HG03469 (cell line): ENCODE measurements around the gene RNF182.
"Not testable (repeated sequence)": the region's sequence is repeated elsewhere in the genome, so short reads cannot be mapped to it uniquely, and the experiment has no call there.

Source experiments
- ATAC-seq: cut with Tn5 transposase; IDR thresholded peaks from one replicate; pipeline ENCODE4 v1.9.1; 2021; ENCODE audit warnings: mild to moderate bottlenecking, moderate library complexity, moderate number of reproducible peaks; ENCODE audit not compliant: unreplicated experiment

RNF182 gene

GRCh38 chr6:13993416-13993815, 68.7 kb downstream of the RNF182 start:
- no peak for ATAC-seq

- ATAC-seq, result no peak
Measured at GRCh38 chr6:13998356-13998755, 73.6 kb downstream of the RNF182 start.

DNA sequence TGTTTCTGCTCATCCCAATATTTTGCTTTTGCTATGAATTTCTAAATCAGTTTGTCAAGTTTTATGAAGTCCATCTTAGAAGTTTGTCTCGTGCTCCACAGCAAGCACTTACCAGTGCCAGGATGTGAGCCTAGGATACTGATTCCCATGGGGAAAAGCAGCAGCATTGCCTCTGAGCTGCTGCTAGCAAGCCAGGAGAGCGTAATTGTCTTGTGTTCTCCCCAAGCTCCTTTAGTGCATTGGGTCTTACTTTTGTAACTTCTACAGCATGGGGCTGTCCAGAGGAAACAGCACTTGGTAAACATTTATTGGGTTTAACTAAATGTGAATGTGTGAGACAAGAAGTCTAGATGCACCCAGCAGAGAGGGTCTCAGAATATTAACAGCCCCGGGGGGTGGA, 76.1 kb downstream of the RNF182 start:
- no peak for ATAC-seq

DNA sequence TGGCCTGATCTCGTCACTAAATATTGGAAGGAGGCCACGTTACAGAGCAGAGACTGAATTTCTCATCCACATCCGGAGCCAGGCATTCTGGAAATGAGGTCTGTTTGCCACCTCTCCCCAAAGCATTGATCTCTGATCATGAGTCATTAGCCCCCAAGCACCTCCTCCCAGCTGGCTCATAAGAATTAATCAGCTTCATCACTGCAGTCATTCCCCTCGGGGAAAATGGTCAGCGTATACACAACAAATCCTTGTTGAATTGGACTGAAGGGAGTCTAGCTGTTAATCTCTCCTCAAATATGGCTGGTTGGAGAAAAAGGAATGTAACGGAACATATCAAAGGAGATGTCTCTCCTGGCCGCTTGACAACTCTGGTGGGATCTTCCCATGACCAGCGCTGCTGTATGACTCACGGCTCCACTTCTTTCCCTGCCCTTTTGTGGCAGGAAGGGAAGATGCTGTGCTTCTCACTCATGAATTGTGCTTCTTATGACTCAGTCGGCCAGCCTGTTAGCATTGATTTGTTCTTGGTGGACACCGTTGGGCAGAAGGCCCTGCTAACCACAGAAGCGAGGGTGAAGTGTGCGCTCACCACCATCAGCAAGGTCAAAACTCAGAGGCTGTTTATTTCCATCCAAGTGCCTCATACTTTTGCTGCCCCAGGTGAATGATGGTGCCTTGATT, 76.7 kb downstream of the RNF182 start:
- ATAC-seq, result no peak

- no peak for ATAC-seq
Measured at GRCh38 chr6:14002176-14002947, 77.6 kb downstream of the RNF182 start.

DNA sequence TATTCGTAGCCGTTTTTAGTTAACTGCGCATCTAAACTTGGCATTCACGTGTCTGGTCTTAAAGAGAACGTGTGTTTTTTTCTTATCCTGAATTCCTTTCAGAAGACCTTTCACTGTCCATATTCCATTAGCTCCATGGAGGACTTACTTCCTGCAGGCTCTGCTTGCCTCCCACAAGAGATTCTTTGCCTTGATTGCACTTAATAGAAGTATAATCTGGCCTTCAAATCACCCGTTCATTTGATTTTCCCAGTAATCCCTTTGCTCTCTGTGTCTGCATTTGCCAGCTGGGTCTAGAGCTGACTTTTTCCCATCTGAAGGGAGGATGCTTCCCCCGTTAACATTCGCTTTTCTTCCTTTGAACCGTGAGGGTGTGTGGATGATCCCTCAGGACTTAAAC, 79.5 kb downstream of the RNF182 start:
- no peak for ATAC-seq

- ATAC-seq, result no peak
Measured at GRCh38 chr6:14008809-14009208, 84.1 kb downstream of the RNF182 start.

DNA sequence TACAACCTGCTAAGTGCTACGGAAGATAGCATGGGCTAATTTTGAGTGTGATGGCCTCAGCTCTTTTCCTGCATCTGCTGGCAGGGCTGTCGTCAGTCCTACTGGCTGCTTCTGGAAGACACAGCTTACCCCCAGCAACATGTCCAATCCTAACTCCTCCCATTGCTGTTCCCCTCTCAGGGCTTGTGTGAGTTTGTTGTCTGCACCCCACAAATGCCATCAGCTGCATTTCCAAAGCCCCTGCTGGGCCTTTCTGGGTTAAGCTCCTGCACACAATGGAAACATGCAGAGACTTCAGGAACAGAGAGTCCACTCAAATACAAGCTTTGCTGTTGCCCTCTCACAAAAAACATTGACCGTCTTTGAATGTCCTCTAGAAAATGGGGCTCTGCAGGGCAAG, 84.7 kb downstream of the RNF182 start:
- no peak for ATAC-seq

GRCh38 chr6:14010275-14010674, 85.5 kb downstream of the RNF182 start:
- ATAC-seq, result no peak

GRCh38 chr6:14012313-14013030, 87.7 kb downstream of the RNF182 start:
- no peak for ATAC-seq

DNA sequence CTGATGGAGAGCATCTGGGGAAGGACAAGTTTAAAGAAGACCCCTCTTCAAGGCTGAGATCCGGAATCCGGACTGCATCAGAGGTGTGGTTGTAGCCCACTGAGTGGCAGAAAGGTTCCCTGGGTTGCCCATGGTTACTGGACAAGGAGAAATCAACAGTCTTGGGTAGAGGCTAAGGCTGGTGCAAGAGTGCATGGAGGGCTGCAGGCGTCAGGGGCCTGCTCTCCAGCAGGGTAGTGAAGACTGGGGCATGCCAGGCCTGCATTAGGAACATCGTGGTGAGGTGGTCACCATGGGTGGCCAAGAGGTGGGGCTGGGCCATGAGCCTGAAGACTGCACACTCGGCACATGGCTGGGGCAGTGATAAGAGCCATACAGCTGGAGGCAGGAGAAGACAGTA, 91.2 kb downstream of the RNF182 start:
- no peak for ATAC-seq

DNA sequence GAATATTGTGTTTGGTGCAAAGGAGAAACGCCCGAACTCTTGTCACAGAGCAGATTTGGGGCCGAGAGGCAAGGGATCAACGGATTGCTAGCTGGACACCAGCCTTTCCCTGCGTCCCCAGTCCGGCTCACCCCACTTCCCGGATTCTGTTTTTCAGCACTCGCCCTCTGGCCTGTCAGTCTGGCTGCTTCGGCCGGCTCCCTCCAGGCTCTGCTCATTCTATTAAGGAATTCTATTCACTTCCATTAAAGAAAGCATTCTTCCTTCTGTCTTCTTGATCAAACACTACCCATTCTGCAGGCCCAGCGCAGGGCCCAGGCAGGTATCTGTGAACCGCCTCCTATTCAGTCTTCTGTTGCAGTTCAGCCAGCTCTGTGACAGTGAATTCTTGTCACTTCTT, 91.7 kb downstream of the RNF182 start:
- no peak for ATAC-seq

DNA sequence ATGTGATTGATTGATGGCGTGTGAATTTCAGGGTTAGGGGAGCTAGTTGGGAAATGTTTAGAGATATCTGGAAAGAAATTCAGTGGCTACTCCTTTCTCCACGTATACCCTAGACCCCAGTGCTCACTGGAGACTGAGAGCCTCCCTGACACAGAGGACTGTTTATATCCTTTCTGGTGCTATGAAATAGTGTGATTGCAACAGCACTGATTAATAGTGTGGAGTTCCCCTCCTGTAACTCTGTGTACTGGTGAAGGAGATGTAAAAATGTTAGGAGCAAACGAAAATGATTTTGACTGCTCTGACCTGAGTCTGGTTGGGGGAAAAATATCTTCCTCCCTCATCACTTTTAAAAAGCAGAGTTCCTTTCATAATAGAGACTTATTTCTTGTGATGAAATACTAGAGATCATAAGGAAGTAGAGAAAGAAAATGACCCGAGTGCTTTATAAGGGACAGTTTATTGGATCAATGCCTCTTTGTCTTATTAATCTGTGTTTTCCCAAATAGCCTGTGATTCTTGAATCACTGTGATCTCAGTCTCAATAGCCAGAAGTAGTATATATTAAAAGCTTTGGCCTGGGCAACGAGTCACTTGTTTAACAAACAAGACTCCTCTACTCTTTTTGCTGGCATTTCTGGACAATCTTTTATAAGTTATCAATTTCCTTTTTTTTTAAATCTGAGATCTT, 92.3 kb downstream of the RNF182 start:
- ATAC-seq, result no peak

DNA sequence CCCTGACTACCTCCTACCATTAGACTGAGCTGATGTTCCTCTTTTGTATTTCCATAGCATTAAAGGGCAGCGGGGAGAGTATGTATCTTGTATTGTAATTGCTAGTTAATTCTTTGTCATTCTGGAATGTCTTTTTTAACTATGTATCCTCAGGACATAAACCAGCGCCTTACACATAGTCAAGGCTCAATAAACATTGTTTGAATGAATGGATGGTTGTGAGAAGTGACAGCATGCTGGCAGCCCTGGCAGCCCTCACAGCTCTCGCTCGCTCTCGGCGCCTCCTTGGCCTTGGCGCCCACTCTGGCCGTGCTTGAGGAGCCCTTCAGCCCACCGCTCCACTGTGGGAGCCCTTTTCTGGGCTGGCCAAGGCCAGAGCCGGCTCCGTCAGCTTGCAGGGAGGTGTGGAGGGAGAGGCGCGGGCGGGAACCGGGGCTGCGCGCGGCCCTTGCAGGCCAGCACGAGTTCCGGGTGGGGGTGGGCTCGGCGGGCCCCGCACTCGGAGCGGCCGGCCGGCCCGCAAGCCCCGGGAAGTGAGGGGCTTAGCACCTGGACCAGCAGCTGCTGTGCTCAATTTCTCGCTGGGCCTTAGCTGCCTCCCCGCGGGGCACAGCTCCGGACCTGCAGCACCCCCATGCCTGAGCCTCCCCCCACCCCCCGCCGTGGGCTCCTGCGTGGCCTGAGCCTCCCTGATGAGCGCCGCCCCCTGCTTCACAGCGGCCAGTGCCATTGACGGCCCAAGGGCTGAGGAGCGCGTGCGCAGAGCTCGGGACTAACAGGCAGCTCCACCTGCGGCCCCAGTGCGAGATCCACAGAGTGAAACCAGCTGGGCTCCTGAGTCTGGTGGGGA, 93.1 kb downstream of the RNF182 start:
- ATAC-seq, result no peak

- not testable (repeated sequence) for ATAC-seq
Measured at GRCh38 chr6:14018559-14018958, 93.8 kb downstream of the RNF182 start.

GRCh38 chr6:14020551-14020950, 95.8 kb downstream of the RNF182 start:
- no peak for ATAC-seq

GRCh38 chr6:14021449-14021848, 96.7 kb downstream of the RNF182 start:
- no peak for ATAC-seq

- ATAC-seq, result no peak
Measured at GRCh38 chr6:14022673-14023072, 97.9 kb downstream of the RNF182 start.

- ATAC-seq, result no peak
Measured at GRCh38 chr6:14023855-14024254, 99.1 kb downstream of the RNF182 start.

DNA sequence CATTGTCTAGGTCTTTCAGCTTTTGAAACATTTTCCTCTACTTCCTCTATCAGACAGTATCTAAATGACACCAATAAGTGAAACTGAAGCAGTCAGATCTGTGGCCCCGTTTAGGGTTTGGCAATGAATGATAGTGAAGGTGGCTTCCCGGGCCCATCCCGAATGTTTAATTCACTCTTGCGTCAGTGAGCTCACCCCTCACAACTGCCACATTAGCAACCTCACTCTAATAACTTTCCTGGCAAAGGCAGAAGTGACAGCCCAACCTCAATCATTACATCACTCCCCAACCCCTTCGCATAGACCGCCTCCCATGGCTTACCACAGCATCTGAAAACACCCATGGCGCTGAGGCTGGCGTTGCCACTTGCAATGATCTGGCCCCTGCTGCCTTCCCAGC, 100.4 kb downstream of the RNF182 start:
- ATAC-seq, result no peak
